Measurements from ENCODE around the gene SEC14L2.
"Not testable (repeated sequence)": the region's sequence is repeated elsewhere in the genome, so short reads cannot be mapped to it uniquely, and the experiment has no call there.

Gene SEC14L2

DNA sequence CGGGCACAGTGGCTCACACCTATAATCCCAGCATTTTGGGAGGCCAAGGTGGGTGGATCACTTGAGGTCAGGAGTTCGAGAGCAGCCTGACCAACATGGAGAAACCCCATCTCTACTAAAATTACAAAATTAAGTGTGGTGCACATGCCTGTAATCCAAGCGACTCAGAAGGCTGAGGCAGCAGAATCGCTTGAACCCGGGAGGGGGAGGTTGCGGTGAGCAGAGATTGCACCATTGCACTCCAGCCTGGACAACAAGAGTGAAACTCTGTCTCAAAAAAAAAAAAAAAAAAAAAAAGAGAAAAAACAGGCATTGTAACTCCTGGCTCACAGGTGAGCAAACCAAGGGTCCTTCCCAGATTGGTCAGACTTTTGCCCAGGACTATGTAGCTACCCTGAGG lies 63.7 kb downstream of the SEC14L2 start:
- DNase-seq = not testable (repeated sequence)

DNA sequence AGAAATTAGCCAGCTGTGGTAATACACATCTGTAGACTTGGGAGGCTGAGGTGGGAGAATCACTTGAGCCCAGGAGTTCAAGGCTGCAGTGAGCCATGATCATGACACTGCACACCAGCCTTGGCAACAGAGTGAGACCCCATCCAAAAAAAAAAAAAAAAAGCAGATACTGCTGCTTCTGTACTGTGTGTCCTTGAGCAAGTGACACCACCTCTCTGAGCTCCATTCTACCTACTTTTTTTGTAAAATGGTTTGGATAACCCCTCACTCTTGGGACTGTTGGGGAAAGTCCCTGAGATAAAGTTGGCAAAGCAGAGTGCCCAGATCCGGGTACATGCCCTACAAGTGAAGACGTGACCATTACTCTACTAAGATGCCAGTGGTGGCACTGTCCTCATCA lies 72.3 kb downstream of the SEC14L2 start:
- no peak for DNase-seq

DNA sequence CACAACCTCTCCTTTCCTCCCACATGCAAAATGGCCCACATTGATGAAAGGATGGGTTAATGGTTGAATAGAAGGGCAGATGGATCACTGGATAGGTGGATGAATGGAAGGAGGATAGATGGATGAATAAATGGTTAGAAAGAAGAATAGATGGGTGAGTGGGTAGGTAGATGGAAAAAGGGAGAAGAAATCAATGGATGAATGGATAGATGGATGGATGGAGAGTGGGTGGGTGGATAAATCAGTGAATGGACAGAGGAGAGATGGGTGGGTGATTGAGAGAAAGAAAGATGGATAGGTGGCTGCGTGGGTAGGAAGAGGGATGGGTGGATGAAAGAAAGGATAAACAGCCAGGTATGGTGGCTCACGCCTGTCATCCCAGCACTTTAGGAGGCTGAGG lies 73.8 kb downstream of the SEC14L2 start:
- DNase-seq = no peak

DNA sequence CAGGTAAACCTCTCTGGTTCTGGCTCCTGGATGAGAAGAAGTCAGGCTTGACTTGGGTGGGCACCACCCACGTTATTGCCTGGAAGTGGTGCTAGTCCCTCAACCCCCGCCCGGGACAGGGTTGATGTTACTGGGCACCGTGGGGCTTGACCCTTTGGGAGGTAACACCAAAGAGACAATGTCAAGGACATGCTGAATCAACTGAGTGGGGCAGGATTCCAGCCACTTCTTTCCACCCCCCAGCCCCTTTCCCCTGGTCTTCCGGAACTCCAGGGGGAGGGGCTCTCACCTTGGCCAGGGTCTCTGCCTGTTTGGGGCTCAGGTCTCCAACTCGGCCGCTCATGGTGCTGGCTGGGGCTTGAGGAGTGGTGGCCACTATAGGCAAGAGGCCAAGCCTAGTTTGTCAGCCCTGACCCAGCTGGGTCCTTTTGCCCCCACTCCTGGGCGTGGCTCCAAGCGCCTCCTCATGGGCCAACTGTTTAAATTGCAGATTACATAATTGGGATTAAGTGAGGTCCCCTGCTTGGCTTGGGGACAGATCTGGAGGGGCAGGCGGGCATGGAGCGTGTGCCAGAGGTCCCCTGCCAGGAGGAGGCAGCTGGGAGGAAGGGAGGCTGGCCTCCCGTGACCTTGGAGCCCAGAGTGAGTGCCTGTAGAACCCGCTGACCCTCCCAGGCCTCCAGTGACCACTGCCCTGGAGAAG lies 74.9 kb downstream of the SEC14L2 start, which contains the start of gene SEC14L3:
Gene SEC14L3, minus strand, starts transcription at position 402 of the 703 bp plus-strand sequence. Its CDS starts 59 bp downstream, at position 343.
- DNase-seq = no peak

DNA sequence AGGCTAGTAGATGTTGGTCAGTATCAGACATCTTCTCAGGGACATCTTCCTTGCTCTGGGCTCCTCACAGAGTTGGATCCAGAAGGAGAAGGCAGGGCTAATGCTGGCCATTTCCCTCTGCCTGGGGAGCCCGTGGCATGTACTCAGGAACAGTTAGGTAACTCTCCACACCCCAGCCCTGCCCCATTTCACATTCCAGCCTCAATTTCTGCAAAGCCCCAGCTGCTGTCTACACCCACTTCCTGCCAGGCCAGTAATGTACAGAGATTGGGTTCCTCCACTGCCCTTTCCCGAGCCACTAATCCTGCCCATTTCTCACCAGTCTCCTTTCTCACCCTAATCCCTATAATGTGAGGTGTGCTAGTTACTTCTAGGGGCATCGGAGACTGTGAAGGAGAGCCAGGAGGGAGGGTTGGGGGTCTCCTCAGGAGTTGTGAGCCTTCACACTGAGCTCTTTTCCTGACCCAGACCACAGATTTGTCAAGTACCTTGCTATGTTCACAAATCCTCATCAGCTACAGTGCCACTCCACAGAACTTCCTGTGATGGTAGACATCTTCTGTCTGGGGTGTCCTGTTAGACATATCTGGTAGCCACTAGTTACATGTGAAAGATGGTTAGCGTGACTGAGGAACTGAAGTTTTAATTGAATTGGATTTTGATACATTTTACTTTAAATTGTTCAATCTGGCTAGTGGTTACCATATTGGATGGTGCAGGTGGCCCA lies 76.3 kb downstream of the SEC14L2 start:
- no peak for DNase-seq

DNA sequence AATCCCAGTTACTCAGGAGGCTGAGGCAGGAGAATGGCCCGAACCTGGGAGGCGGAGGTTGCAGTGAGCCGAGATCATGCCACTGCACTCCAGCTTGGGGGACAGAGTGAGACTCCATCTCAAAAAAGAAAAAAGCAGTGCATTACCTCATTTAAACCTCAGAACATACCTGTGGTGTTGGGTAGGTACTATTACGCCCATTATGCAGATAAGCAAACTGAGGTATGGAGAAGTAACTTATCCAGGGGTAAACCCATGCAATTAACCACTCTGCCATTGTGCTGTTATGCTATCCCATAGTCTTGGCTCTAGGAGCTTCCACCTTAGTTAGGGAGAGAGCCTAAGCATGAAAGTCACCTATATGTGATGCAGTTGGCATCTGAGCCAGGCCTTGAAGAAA lies 77.3 kb downstream of the SEC14L2 start:
- DNase-seq = no peak
